HepG2 (cell line): ENCODE data around the gene CCDC9B. TPM values are rescaled to one million over a fixed set of nuclear protein-coding genes. Genes with fewer than 3 reads are reported as not detected.

Experiments
- ARID4A ChIP-seq: sonication (generic); formaldehyde crosslinking; IDR thresholded peaks from 2 replicates; pipeline ENCODE4 v1.5.0; 2020; ENCODE audit warnings: mild to moderate bottlenecking, missing genetic modification reagents, borderline replicate concordance
- FOXC1 ChIP-seq: sonication (generic); formaldehyde crosslinking; IDR thresholded peaks from 2 replicates; pipeline ENCODE4 v1.8.0; 2022; ENCODE audit warnings: mild to moderate bottlenecking, missing genetic modification reagents, borderline replicate concordance
- GABPB1 ChIP-seq: IDR thresholded peaks from 2 replicates; pipeline ENCODE4 v1.6.1; 2016; ENCODE audit warnings: mild to moderate bottlenecking, missing genetic modification reagents, moderate library complexity, missing compliant biosample characterization
- HNF4G ChIP-seq, 2 experiments: sonication (generic) in 1 of 2; formaldehyde crosslinking in 1 of 2; IDR thresholded peaks; 2 replicates each; pipeline versions ENCODE4 v1.4.0 to v1.6.1; 2011 to 2020; ENCODE audit warnings: borderline replicate concordance in 2 of 2, low read depth in 2 of 2, mild to moderate bottlenecking in 2 of 2, low read length in 1 of 2, missing genetic modification reagents in 1 of 2, moderate library complexity in 1 of 2
- IRX3 ChIP-seq: sonication (generic); formaldehyde crosslinking; IDR thresholded peaks from 2 replicates; pipeline ENCODE4 v1.8.1; 2023; ENCODE audit warnings: mild to moderate bottlenecking, low read depth, missing genetic modification reagents, borderline replicate concordance
- JARID2 ChIP-seq: sonication (generic); formaldehyde crosslinking; IDR thresholded peaks from 2 replicates; pipeline ENCODE4 v1.8.1; 2023; ENCODE audit warnings: missing genetic modification reagents, inconsistent platforms; ENCODE audit not compliant: insufficient replicate concordance
- LRRFIP1 ChIP-seq: sonication (generic); formaldehyde crosslinking; conservative IDR thresholded peaks from 2 replicates; pipeline ENCODE4 v1.4.0; 2020; ENCODE audit warnings: missing genetic modification reagents
- MAX ChIP-seq: IDR thresholded peaks from 2 replicates; pipeline ENCODE4 v1.6.1; 2012; ENCODE audit warnings: inconsistent platforms
- MED8 ChIP-seq: sonication (generic); formaldehyde crosslinking; IDR thresholded peaks from 2 replicates; pipeline ENCODE4 v1.8.1; 2023; ENCODE audit warnings: mild to moderate bottlenecking, missing genetic modification reagents; ENCODE audit not compliant: insufficient replicate concordance
- MEIS2 ChIP-seq: sonication (generic); formaldehyde crosslinking; IDR thresholded peaks from 2 replicates; pipeline ENCODE4 v1.9.0; 2021; ENCODE audit warnings: mild to moderate bottlenecking, missing genetic modification reagents
- MTA1 ChIP-seq: sonication (generic); formaldehyde crosslinking; IDR thresholded peaks from 2 replicates; pipeline ENCODE4 v1.4.0; 2020; ENCODE audit warnings: missing genetic modification reagents, mild to moderate bottlenecking, borderline replicate concordance
- NFYC ChIP-seq: IDR thresholded peaks from 2 replicates; pipeline ENCODE4 v1.6.1; 2016; ENCODE audit warnings: missing genetic modification reagents, missing compliant biosample characterization
- SYNCRIP ChIP-seq: fragments of 200-400 bp; formaldehyde crosslinking; IDR thresholded peaks from 2 replicates; pipeline ENCODE4 v1.6.1; 2018; ENCODE audit warnings: mild to moderate bottlenecking, low read depth, low read length; ENCODE audit not compliant: insufficient read depth
- TAF1 ChIP-seq: sonication (generic); formaldehyde crosslinking; IDR thresholded peaks from 2 replicates; pipeline ENCODE4 v1.4.0; 2020; ENCODE audit warnings: missing genetic modification reagents
- ZFYVE20 ChIP-seq: sonication (generic); formaldehyde crosslinking; IDR thresholded peaks from 2 replicates; pipeline ENCODE4 v1.8.0; 2023; ENCODE audit warnings: low read depth, mild to moderate bottlenecking, moderate library complexity, missing genetic modification reagents, borderline replicate concordance
- ZNF224 ChIP-seq: sonication (generic); formaldehyde crosslinking; IDR thresholded peaks from 2 replicates; pipeline ENCODE4 v1.5.0; 2020; ENCODE audit warnings: mild to moderate bottlenecking, missing genetic modification reagents
- ZNF607 ChIP-seq: sonication (generic); formaldehyde crosslinking; IDR thresholded peaks from 2 replicates; pipeline ENCODE4 v1.5.1; 2020; ENCODE audit warnings: missing genetic modification reagents, mild to moderate bottlenecking, borderline replicate concordance
- ZNF639 ChIP-seq: conservative IDR thresholded peaks from 2 replicates; pipeline ENCODE4 v1.6.1; 2018; ENCODE audit warnings: missing genetic modification reagents
- polyA plus RNA-seq, 8 experiments: library from polyadenylated mRNA; depleted of rRNA in 3 of 8; stranded (reverse) in 7 of 8; unstranded in 1 of 8; fragments of >200 nt; fragmentation: Illumina TruSeq in 4 of 8; extraction: Trizol in 4 of 8; gene quantifications; 2 replicates each; pipeline versions ENCODE4 v1.2.1 to v1.2.3, GENCODE V29; 2011 to 2016; ENCODE audit warnings: low read depth in 4 of 8, missing spikeins in 1 of 8, mixed read lengths in 1 of 8; ENCODE audit not compliant: insufficient read depth in 1 of 8
- total RNA-seq, 5 experiments: library from RNA; depleted of rRNA; stranded (reverse); fragments of >200 nt; fragmentation: Illumina TruSeq; extraction: Trizol; gene quantifications; 2 replicates each; pipeline ENCODE4 v1.2.3, GENCODE V29; 2016; ENCODE audit warnings: low read depth in 1 of 5

The CCDC9B gene
- total and polyA plus RNA-seq, 2 of the 13 experiments (the other 11 are each of a cell fraction or from before 2014, with no cell fraction given), result 0.98 to 1.6 TPM

GRCh38 chr15:40357723-40358470 lies 17.2 kb upstream of the CCDC9B start, which contains the start of gene DISP2 (continued):
- TF ChIP-seq ARID4A (peak; percentile 74), ZNF224 (no peak), GABPB1 (CRISPR knock-in tag) (peak; percentile 48; the same call in 1 of the 2 replicates), JARID2 (CRISPR knock-in tag) (no peak), FOXC1 (CRISPR knock-in tag) (peak; percentile 67; the same call in 1 of the 2 replicates), ZNF607 (CRISPR knock-in tag) (0 out of 2 replicates have a peak, but pooled peaks have one; percentile 44), ZFYVE20 (CRISPR knock-in tag) (peak; percentile 91; the same call in 1 of the 2 replicates), ZNF639 (peak; percentile 59; the same call in 1 of the 2 replicates), HNF4G (IDR thresholded peaks at IDR 0.05; ENCODE audit: borderline replicate concordance, low read depth, low read length) (no peak), HNF4G (CRISPR knock-in tag; IDR thresholded peaks at IDR 0.05; ENCODE audit: borderline replicate concordance, low read depth) (no peak), TAF1 (CRISPR knock-in tag) (0 out of 2 replicates have a peak, but pooled peaks have one; percentile 24), IRX3 (CRISPR knock-in tag) (no peak), MEIS2 (peak; percentile 66; the same call in 1 of the 2 replicates), MTA1 (CRISPR knock-in tag) (no peak; the same call in 1 of the 2 replicates), LRRFIP1 (CRISPR knock-in tag) (no peak), SYNCRIP (no peak), NFYC (peak; percentile 52), MAX (peak; percentile 64), MED8 (CRISPR knock-in tag) (no peak)
